Calu3 (cell line): ENCODE data around the gene PPP1CA. TPM values are rescaled to one million over a fixed set of nuclear protein-coding genes. Genes with fewer than 3 reads are reported as not detected.

Source experiments
- BruUV-seq: library from RNA; stranded (reverse); fragments of 400-500 nt; replicated peaks from 2 replicates; lab custom pipeline; 2021; lab: Mats Ljungman, UMichigan
- CTCF ChIA-PET: fragments of 300-600 bp; sonication (Branson Sonifier 250); formaldehyde crosslinking; loops from one replicate; lab custom pipeline; 2022; ENCODE audit warnings: antibody characterized with exemption; lab: Charles Lee
- DNase-seq: peaks from one replicate; pipeline ENCODE4 v3.0.0; 2022
- H3K27ac Mint-ChIP-seq: one replicate; pipeline ENCODE4 v1.8.0; 2022; ENCODE audit warnings: mixed read lengths; ENCODE audit not compliant: unreplicated experiment
- H3K27me3 Mint-ChIP-seq: one replicate; pipeline ENCODE4 v1.8.0; 2022; ENCODE audit warnings: mixed read lengths; ENCODE audit not compliant: unreplicated experiment
- H3K36me3 Mint-ChIP-seq: one replicate; pipeline ENCODE4 v1.8.0; 2022; ENCODE audit warnings: mild to moderate bottlenecking, moderate library complexity, mixed read lengths; ENCODE audit not compliant: insufficient read depth, unreplicated experiment
- H3K4me1 Mint-ChIP-seq: one replicate; pipeline ENCODE4 v1.8.0; 2022; ENCODE audit warnings: mild to moderate bottlenecking, low read depth, mixed read lengths; ENCODE audit not compliant: unreplicated experiment
- H3K4me3 Mint-ChIP-seq: one replicate; pipeline ENCODE4 v1.8.0; 2022; ENCODE audit warnings: mild to moderate bottlenecking, low read depth, moderate library complexity, mixed read lengths; ENCODE audit not compliant: unreplicated experiment
- H3K9me3 Mint-ChIP-seq: one replicate; pipeline ENCODE4 v1.8.0; 2022; ENCODE audit warnings: low read depth, mixed read lengths; ENCODE audit not compliant: unreplicated experiment
- CTCF ChIP-seq: fragments of 200-600 bp; IDR thresholded peaks from one replicate; pipeline ENCODE4 v1.8.0; 2022; ENCODE audit warnings: antibody characterized with exemption; ENCODE audit not compliant: unreplicated experiment
- intact Hi-C: fragments of 100-400 bp; cut with micrococcal nuclease; formaldehyde crosslinking; loops from one replicate; pipeline ENCODE4 v1.10.0; 2022; ENCODE audit not compliant: unreplicated experiment
- total RNA-seq: library from RNA; stranded (reverse); gene quantifications from 2 replicates; pipeline ENCODE4 v1.2.3, GENCODE V29; 2022

The PPP1CA gene
- total RNA-seq, 1 experiment from 2014 or later = 180 TPM

GRCh38 chr11:67397536-67397935 is 4.1 kb downstream of the PPP1CA start:
- Mint-ChIP-seq H3K4me1 (peaks cover 15% of the 10 kb centered on the region), H3K27me3 (no peaks in the 10 kb centered on the region), H3K9me3 (no peaks in the 10 kb centered on the region), H3K4me3 (no peak overlapping the region), H3K36me3 (peaks cover 66% of the 10 kb centered on the region), H3K27ac (no peak overlapping the region)
- no TSS peak for BruUV-seq
- TF ChIP-seq CTCF = no peak
- CTCF ChIA-PET = no interaction called here
- intact Hi-C loops = no loop called here
- no peak for DNase-seq

GRCh38 chr11:67396587-67397389 is 4.9 kb downstream of the PPP1CA start:
- TF ChIP-seq CTCF = no peak
- intact Hi-C loops = no loop called here
- no TSS peak for BruUV-seq
- no peak for DNase-seq
- H3K27ac Mint-ChIP-seq = no peak overlapping the region
- H3K4me3 Mint-ChIP-seq = no peak overlapping the region
- CTCF ChIA-PET = no interaction called here
- H3K4me1 Mint-ChIP-seq = peaks cover 18% of the 10 kb centered on the region
- H3K27me3 Mint-ChIP-seq = no peaks in the 10 kb centered on the region
- H3K9me3 Mint-ChIP-seq = no peaks in the 10 kb centered on the region
- peaks cover 73% of the 10 kb centered on the region for H3K36me3 Mint-ChIP-seq

GRCh38 chr11:67396259-67396581 is 5.4 kb downstream of the PPP1CA start:
- no peak overlapping the region for H3K27ac Mint-ChIP-seq
- TF ChIP-seq CTCF = no peak
- no peak for DNase-seq
- CTCF ChIA-PET = no interaction called here
- no peaks in the 10 kb centered on the region for H3K27me3 Mint-ChIP-seq
- peaks cover 18% of the 10 kb centered on the region for H3K4me1 Mint-ChIP-seq
- BruUV-seq = no TSS peak
- intact Hi-C loops = no loop called here
- H3K4me3 Mint-ChIP-seq = no peak overlapping the region
- no peaks in the 10 kb centered on the region for H3K9me3 Mint-ChIP-seq
- H3K36me3 Mint-ChIP-seq = peaks cover 79% of the 10 kb centered on the region

GRCh38 chr11:67395555-67396258 is 6.0 kb downstream of the PPP1CA start:
- intact Hi-C loops = no loop called here
- H3K27ac Mint-ChIP-seq = no peak overlapping the region
- no TSS peak for BruUV-seq

More at GRCh38 chr11:67395555-67396258, 6.0 kb downstream of the PPP1CA start:
- Mint-ChIP-seq H3K27me3 (no peaks in the 10 kb centered on the region), H3K4me1 (peaks cover 18% of the 10 kb centered on the region), H3K4me3 (no peak overlapping the region), H3K9me3 (no peaks in the 10 kb centered on the region), H3K36me3 (peaks cover 79% of the 10 kb centered on the region)
- CTCF ChIA-PET = no interaction called here
- no peak for DNase-seq
- no peak for TF ChIP-seq CTCF
